GM23248 (cell line): Measurements from ENCODE around the gene RNF225.

Source experiments
- EZH2 ChIP-seq: fragments of 200-600 bp; sonication (generic); IDR thresholded peaks from 2 replicates; pipeline ENCODE4 v1.6.1; 2018; ENCODE audit warnings: antibody characterized with exemption, mild to moderate bottlenecking; ENCODE audit not compliant: insufficient read depth, poor library complexity, severe bottlenecking
- EZH2phosphoT487 ChIP-seq: fragments of 200-600 bp; sonication (generic); IDR thresholded peaks from 2 replicates; pipeline ENCODE4 v1.6.1; 2018; ENCODE audit warnings: antibody characterized with exemption, moderate library complexity, mild to moderate bottlenecking, low read depth; ENCODE audit not compliant: insufficient read depth

- TF ChIP-seq EZH2phosphoT487 (no peak), EZH2 (no peak)
Observed at GRCh38 chr19:58396691-58397532, 1.5 kb downstream of the RNF225 start.
